Activated naive CD4-positive, alpha-beta T cell treated with anti-CD3 and anti-CD28 coated beads, Interleukin-2, amount 10 ng/mL, durations not matched to agents 7 days and 5 days (primary cell): ENCODE results near the gene ARVCF.

Experiments
- CTCF ChIA-PET: fragments of 350-600 bp; sonication (Branson Sonifier 250); formaldehyde crosslinking; loops from one replicate; lab custom pipeline; 2021; ENCODE audit warnings: antibody characterized with exemption; lab: Charles Lee
- DNase-seq: peaks from one replicate; pipeline ENCODE4 v3.0.0-alpha.2; 2020
- H3K27ac Mint-ChIP-seq: one replicate; pipeline ENCODE4 v1.8.0; 2021; ENCODE audit warnings: mild to moderate bottlenecking, moderate library complexity, mixed read lengths
- H3K27me3 Mint-ChIP-seq: one replicate; pipeline ENCODE4 v1.8.0; 2021; ENCODE audit warnings: mild to moderate bottlenecking, mixed read lengths
- H3K36me3 Mint-ChIP-seq: one replicate; pipeline ENCODE4 v1.8.0; 2021; ENCODE audit warnings: mixed read lengths
- H3K4me1 Mint-ChIP-seq: one replicate; pipeline ENCODE4 v1.8.0; 2021; ENCODE audit warnings: mixed read lengths
- H3K4me3 Mint-ChIP-seq: one replicate; pipeline ENCODE4 v1.8.0; 2021; ENCODE audit warnings: mild to moderate bottlenecking, moderate library complexity, mixed read lengths
- H3K9me3 Mint-ChIP-seq: one replicate; pipeline ENCODE4 v1.8.0; 2021; ENCODE audit warnings: mixed read lengths

The ARVCF gene

DNA sequence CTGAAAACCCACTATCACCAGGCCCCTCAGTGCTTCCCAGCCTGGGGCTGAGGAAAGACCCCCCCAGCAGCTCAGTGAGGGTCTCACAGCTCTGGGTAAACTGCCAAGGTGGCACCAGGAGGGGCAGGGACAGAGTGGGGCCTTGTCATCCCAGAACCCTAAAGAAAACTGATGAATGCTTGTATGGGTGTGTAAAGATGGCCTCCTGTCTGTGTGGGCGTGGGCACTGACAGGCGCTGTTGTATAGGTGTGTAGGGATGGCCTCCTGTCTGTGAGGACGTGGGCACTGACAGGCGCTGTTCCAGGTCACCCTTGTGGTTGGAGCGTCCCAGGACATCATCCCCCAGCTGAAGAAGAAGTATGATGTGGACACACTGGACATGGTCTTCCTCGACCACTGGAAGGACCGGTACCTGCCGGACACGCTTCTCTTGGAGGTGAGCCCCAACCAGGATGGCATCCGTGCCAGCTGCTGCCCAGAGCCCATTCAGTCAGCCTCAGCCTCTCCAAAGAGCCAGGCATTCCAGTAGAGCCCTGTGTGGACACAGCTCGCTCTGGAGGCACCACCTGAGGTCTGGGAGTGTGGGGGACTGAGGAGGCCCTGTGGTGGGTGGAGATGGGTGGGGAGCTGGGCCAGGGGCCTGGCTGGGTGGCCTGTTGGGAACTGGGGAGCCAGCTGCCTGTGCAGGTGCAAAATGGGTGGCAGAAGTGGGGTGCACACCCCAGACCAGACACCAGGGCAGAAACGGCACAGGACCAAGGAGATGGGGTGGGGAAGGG is 52.6 kb downstream of the ARVCF start:
- DNase-seq, result no peak
- Mint-ChIP-seq H3K27me3 (no peaks in the 10 kb centered on the region), H3K4me1 (no peaks in the 10 kb centered on the region), H3K36me3 (peaks cover 3% of the 10 kb centered on the region), H3K9me3 (no peaks in the 10 kb centered on the region), H3K4me3 (no peak overlapping the region), H3K27ac (no peak overlapping the region)
- CTCF ChIA-PET, result interaction anchor here (1.9 kb wide), 1 partner anchor 9 kb away, joined by 7 read pairs; no protein-coding TSS in a partner anchor

DNA sequence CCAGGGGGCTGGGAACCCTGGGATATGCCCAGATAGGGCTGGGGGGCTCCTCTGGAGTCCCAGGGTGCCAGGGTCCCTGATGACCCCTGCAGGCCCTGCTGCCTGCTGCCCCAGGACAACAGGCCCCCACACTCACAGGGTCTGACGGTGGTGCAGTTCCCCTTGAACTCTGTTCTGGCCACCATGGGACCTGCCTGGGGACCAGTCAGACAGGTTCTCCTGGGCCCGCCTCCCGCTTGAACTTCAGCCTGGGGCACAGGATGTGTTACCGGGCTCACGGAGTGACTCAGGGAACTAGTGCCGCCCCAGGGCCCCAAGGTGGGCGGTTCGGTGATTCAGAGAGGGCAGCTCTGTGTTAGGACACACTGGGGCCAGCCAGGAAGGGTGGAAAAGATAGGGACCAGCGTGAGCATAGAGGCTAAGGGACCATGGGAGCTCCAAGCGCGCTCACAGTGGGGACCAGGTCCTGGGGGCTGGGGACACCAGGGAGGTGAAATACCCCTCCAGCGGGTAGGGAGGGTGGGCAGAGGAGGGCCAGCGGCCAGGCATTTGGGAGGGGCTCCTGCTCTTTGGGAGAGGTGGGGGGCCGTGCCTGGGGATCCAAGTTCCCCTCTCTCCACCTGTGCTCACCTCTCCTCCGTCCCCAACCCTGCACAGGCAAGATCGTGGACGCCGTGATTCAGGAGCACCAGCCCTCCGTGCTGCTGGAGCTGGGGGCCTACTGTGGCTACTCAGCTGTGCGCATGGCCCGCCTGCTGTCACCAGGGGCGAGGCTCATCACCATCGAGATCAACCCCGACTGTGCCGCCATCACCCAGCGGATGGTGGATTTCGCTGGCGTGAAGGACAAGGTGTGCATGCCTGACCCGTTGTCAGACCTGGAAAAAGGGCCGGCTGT is 53.5 kb downstream of the ARVCF start:
- H3K27me3 Mint-ChIP-seq, result no peaks in the 10 kb centered on the region

GRCh38 chr22:19962246-19962908 is 54.2 kb downstream of the ARVCF start:
- CTCF ChIA-PET, result interaction anchor here (0.5 to 1.9 kb wide), 4 partner anchors 10 to 167 kb away, joined by 3 to 7 read pairs (median 4); no protein-coding TSS in a partner anchor
- Mint-ChIP-seq H3K4me1 (no peaks in the 10 kb centered on the region), H3K27ac (no peak overlapping the region), H3K9me3 (no peaks in the 10 kb centered on the region), H3K4me3 (no peak overlapping the region), H3K27me3 (no peaks in the 10 kb centered on the region), H3K36me3 (peaks cover 3% of the 10 kb centered on the region)
- DNase-seq, result peak; percentile 80

More for the DNA sequence above, 53.5 kb downstream of the ARVCF start:
- H3K36me3 Mint-ChIP-seq, result peaks cover 3% of the 10 kb centered on the region
- H3K4me3 Mint-ChIP-seq, result no peak overlapping the region
- H3K4me1 Mint-ChIP-seq, result no peaks in the 10 kb centered on the region
- CTCF ChIA-PET, result interaction anchor here (0.5 to 1.9 kb wide), 4 partner anchors 9 to 167 kb away, joined by 3 to 7 read pairs (median 4); no protein-coding TSS in a partner anchor
- DNase-seq, result no peak
- no peaks in the 10 kb centered on the region for H3K9me3 Mint-ChIP-seq
- no peak overlapping the region for H3K27ac Mint-ChIP-seq

GRCh38 chr22:19961868-19962245 is 54.8 kb downstream of the ARVCF start:
- Mint-ChIP-seq H3K4me1 (no peaks in the 10 kb centered on the region), H3K27me3 (no peaks in the 10 kb centered on the region), H3K36me3 (no peaks in the 10 kb centered on the region), H3K4me3 (no peak overlapping the region), H3K27ac (no peak overlapping the region), H3K9me3 (no peaks in the 10 kb centered on the region)
- CTCF ChIA-PET, result no interaction called here
- no peak for DNase-seq

- no peaks in the 10 kb centered on the region for H3K27me3 Mint-ChIP-seq
- H3K27ac Mint-ChIP-seq, result no peak overlapping the region
- H3K4me1 Mint-ChIP-seq, result no peaks in the 10 kb centered on the region
- no peaks in the 10 kb centered on the region for H3K9me3 Mint-ChIP-seq
- H3K4me3 Mint-ChIP-seq, result no peak overlapping the region
- H3K36me3 Mint-ChIP-seq, result no peaks in the 10 kb centered on the region
- CTCF ChIA-PET, result no interaction called here
- DNase-seq, result no peak
Observed at GRCh38 chr22:19961201-19961580, 55.4 kb downstream of the ARVCF start.

GRCh38 chr22:19960491-19961200 is 56.0 kb downstream of the ARVCF start:
- peaks cover 3% of the 10 kb centered on the region for H3K4me1 Mint-ChIP-seq
- H3K4me3 Mint-ChIP-seq, result no peak overlapping the region
- H3K9me3 Mint-ChIP-seq, result no peaks in the 10 kb centered on the region
- CTCF ChIA-PET, result no interaction called here
- H3K27ac Mint-ChIP-seq, result no peak overlapping the region
- H3K36me3 Mint-ChIP-seq, result no peaks in the 10 kb centered on the region
- no peaks in the 10 kb centered on the region for H3K27me3 Mint-ChIP-seq
- DNase-seq, result no peak

DNA sequence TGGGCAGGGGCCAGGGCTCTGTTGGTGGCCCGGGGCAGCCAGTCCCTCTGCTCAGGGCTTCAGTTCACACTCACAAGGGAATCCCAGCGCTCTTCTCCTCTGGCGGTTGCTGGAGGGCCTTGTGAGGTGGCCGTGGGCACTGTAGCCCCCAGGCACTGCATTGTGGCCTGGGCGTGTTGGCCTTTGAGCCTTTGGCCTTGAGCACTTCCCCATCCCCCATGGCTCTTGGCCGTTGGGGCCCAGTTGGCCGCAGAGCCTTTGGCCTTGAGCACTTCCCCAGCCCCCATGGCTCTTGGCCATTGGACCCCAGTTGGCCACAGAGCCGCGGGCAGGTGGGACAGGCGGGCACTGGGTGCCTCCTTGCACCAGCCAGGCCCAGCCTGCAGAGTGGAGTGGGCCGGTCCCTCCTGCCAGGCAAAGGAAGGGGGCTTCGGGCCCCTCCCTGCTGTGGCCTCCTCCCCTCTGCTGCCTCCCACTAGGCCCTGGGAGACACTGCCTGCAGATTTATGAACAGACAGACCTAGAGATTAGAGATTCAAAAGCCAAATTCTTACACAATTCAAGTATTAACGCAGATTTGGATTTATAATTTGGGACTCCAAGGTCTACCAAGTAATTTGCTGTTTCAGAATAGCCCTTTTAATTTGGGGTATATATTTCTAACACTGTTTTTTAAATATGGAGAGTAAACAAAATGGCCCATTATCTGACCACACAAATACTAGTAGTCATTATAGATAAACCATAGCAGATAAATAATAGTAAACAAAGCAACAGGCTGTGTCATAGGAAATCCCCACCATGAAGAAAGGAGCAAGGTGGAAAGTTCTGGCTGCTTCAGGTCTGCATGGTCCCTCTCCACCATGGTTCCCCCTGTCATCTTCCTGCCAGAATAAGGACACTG is 56.8 kb downstream of the ARVCF start:
- no peak overlapping the region for H3K4me3 Mint-ChIP-seq
- H3K36me3 Mint-ChIP-seq, result no peaks in the 10 kb centered on the region
- H3K9me3 Mint-ChIP-seq, result no peaks in the 10 kb centered on the region
- H3K4me1 Mint-ChIP-seq, result peaks cover 7% of the 10 kb centered on the region
- no peaks in the 10 kb centered on the region for H3K27me3 Mint-ChIP-seq
- no peak overlapping the region for H3K27ac Mint-ChIP-seq
- CTCF ChIA-PET, result no interaction called here
- DNase-seq, result no peak

GRCh38 chr22:19959043-19959586 is 57.5 kb downstream of the ARVCF start:
- DNase-seq, result no peak
- Mint-ChIP-seq H3K4me3 (no peak overlapping the region), H3K4me1 (peaks cover 7% of the 10 kb centered on the region), H3K9me3 (no peaks in the 10 kb centered on the region), H3K27ac (no peak overlapping the region), H3K27me3 (no peaks in the 10 kb centered on the region), H3K36me3 (no peaks in the 10 kb centered on the region)
- CTCF ChIA-PET, result interaction anchor here (1.0 kb wide), 1 partner anchor 170 kb away, joined by 3 read pairs; no protein-coding TSS in a partner anchor

GRCh38 chr22:19958083-19959042 is 58.3 kb downstream of the ARVCF start:
- Mint-ChIP-seq H3K9me3 (no peaks in the 10 kb centered on the region), H3K36me3 (no peaks in the 10 kb centered on the region), H3K27ac (no peak overlapping the region), H3K27me3 (no peaks in the 10 kb centered on the region), H3K4me1 (peaks cover 11% of the 10 kb centered on the region), H3K4me3 (no peak overlapping the region)
- CTCF ChIA-PET, result interaction anchor here (1.0 kb wide), 1 partner anchor 171 kb away, joined by 3 read pairs; no protein-coding TSS in a partner anchor
- DNase-seq, result no peak

- CTCF ChIA-PET, result no interaction called here
- Mint-ChIP-seq H3K4me3 (no peak overlapping the region), H3K27ac (no peak overlapping the region), H3K4me1 (peaks cover 11% of the 10 kb centered on the region), H3K27me3 (no peaks in the 10 kb centered on the region), H3K36me3 (no peaks in the 10 kb centered on the region), H3K9me3 (no peaks in the 10 kb centered on the region)
- DNase-seq, result no peak
Observed at GRCh38 chr22:19957445-19957844, 59.2 kb downstream of the ARVCF start.

GRCh38 chr22:19955241-19956128 is 61.1 kb downstream of the ARVCF start:
- peaks cover 7% of the 10 kb centered on the region for H3K36me3 Mint-ChIP-seq
- CTCF ChIA-PET, result interaction anchor here (0.6 to 1.2 kb wide), 2 partner anchors 199 to 507 kb away, joined by 3 read pairs; no protein-coding TSS in a partner anchor
- H3K9me3 Mint-ChIP-seq, result no peaks in the 10 kb centered on the region
- no peak overlapping the region for H3K4me3 Mint-ChIP-seq
- H3K4me1 Mint-ChIP-seq, result peaks cover 11% of the 10 kb centered on the region
- no peak for DNase-seq
- H3K27ac Mint-ChIP-seq, result peak overlapping the region; percentile 84
- H3K27me3 Mint-ChIP-seq, result no peaks in the 10 kb centered on the region
